ENCODE measurements around the gene ZNF410.
"Not testable (repeated sequence)": the region's sequence is repeated elsewhere in the genome, so short reads cannot be mapped to it uniquely, and the experiment has no call there.

The ZNF410 gene, protein sequence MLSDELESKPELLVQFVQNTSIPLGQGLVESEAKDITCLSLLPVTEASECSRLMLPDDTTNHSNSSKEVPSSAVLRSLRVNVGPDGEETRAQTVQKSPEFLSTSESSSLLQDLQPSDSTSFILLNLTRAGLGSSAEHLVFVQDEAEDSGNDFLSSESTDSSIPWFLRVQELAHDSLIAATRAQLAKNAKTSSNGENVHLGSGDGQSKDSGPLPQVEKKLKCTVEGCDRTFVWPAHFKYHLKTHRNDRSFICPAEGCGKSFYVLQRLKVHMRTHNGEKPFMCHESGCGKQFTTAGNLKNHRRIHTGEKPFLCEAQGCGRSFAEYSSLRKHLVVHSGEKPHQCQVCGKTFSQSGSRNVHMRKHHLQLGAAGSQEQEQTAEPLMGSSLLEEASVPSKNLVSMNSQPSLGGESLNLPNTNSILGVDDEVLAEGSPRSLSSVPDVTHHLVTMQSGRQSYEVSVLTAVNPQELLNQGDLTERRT

DNA sequence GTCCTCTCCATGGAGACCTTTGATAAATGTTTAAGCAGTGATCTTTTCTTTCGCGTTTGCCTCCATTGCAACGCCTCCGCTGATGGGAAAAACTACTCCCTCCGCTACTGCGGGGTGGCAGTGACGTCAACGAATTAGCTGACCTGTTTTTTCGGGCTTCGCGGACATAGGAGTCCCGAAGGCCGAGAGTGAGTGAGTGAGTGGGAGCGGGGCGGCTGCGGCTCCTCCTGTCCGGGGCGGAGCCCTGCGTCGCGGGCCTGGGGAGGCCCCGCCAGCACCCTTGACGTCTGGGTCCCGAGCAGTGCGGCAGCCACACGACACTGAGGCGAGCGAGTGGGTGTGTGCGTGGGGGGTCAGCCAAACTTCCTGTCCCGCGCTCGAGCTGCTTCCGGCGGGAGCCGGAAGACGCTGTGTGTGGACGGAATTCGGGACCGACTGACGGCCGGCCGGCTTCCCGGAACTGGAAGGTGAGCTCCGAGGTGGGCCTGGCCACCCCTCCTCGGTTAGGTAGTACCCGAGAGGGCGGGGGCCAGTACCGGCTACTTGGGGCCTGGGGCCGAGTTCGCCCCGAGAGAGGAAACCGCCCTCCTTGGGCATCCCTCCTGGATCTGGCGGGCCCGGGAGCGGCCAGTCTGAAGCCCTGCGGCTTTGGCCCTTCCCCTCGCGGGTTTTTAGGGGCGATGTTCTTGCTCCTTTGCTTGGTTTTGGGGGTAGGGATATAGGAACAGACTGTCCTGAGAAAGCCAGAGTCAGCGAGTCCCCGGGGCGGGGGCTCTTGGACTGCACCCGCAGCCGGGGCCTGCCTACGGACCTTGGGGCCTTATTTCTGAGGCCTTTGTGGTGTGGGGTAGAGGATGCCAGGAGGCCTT, at the start of gene ZNF410:
Gene ZNF410, plus strand, starts transcription at position 411 of the 869 bp plus-strand sequence. CDS start 5,317 bp downstream, outside the sequence.
- peak; percentile 86 for DNase-seq (ENCODE audit: low read depth)

DNA sequence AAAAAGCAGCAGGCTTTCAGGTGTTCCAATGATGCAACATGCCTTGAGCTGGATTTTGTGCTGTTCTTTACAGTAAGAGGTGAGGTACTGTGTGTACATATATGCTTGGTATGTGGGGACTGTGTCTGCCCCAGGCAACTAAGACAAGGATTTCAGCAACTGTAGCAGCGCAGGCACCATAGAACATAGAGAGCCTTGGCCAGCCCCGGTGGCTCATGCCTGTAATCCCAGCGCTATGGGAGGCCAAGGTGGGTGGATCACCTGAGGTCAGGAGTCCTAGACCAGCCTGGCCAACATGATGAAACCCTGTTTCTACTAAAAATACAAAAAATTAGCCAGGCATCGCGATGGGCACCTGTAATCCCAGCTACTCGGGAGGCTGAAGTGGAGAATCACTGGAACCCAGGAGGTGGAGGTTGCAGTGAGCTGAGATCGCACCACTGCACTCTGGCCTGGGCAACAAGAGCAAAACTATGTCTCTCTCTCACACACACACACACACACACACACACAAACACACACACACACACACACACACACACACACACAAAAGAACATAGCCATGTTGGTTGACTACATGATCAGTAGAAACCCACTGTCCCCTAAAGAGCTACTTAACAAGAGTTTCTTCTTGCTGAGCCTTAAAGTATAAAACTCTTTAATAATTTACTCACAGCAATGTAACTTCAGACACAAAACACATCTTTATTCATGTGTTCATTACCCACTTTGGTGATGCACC, 48.2 kb upstream of the ZNF410 start:
- DNase-seq (ENCODE audit: low read depth), result not testable (repeated sequence)

DNA sequence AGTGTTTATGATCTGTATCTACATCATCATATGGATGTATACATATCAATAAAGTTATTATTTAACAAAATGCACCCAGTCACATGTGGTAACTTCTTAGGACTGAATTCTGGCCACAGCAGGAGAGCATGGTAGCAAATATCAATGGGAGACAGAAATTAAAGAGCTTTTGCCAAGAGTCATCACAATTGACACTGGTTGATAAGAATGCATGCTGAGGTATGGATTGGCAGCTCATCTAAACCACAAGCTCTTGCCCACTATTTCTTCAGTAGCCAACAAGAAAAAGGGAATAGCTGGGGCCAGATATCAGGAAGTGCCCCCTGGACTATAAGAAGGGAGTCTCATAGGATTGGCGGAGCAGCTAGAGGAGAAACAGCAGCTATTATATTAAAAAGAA, 44.5 kb upstream of the ZNF410 start:
- DNase-seq (ENCODE audit: low read depth), result no peak

DNA sequence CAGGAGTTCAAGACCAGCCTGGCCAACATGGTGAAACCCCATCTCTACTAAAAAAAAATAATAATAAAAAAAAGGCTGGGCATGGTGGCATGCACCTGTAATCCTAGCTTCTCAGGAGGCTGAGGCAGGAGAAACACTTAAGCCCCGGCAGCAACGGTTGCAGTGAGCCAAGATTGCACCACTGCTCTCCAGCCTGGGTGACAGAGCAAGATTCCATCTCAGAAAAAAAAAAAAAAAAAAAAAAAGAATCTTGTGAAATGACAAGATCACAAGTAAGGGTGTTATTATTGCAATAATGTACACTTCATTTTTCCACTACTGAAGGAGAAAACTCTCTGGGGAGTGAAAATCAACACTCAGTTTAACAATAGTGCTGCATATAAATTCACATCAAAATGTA, 43.8 kb upstream of the ZNF410 start:
- no peak for DNase-seq (ENCODE audit: low read depth)

DNA sequence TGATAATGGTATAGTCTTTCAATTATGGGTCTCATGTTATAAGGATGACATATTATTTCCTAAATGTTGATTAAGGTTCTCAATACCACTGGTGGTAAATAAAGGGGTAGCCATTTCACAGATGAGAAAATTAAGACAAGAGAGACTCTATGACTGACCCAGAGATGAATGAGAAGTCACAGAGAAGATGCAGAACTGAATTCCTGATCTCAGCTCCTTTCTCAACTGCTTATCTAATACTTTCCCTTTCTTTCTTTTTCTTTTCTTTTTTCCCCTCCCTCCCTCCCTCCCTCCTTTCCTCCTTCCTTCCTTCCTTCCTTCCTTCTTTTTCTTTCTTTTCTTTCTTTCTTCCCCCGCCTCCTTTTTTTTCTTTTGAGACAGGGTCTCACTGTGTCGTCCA, 43.4 kb upstream of the ZNF410 start:
- no peak for DNase-seq (ENCODE audit: low read depth)

DNA sequence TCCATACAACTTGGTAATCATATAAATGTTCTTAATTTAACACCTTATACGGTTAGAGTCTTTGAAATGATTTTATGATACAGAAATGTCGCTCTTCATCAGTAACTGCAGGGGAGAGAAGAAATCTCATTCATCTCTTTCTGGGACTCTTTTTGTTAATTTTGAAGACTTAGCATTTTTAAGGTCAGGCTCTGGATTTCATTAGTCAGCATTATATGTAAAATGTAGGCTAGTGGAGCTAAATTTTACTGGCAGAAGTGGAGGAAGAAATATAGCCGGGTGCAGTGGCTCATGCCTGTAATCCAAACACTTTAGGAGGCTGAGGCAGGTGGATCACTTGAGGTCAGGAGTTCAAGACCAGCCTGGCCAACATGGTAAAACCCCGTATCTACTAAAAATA, 39.7 kb upstream of the ZNF410 start:
- DNase-seq (ENCODE audit: low read depth), result no peak

DNA sequence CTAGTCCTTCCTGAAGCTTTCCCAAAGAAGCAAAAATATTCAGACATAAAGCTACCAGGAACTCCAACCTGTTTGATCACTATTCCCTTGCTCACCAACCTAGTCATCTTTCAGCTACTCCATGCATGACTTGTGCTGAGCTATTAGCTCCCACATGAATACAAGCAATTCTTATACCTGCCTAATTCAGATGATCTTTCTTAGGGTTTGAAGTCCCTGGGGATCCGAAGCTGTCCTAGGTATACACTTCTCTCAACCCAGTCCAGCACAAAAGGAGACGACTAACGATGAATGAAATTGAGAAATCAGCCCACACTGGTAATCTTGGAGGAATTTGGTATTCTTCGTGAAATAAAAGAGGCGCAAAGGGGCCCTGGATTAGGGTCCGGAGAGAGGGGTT, 35.7 kb upstream of the ZNF410 start:
- no peak for DNase-seq (ENCODE audit: low read depth)

DNA sequence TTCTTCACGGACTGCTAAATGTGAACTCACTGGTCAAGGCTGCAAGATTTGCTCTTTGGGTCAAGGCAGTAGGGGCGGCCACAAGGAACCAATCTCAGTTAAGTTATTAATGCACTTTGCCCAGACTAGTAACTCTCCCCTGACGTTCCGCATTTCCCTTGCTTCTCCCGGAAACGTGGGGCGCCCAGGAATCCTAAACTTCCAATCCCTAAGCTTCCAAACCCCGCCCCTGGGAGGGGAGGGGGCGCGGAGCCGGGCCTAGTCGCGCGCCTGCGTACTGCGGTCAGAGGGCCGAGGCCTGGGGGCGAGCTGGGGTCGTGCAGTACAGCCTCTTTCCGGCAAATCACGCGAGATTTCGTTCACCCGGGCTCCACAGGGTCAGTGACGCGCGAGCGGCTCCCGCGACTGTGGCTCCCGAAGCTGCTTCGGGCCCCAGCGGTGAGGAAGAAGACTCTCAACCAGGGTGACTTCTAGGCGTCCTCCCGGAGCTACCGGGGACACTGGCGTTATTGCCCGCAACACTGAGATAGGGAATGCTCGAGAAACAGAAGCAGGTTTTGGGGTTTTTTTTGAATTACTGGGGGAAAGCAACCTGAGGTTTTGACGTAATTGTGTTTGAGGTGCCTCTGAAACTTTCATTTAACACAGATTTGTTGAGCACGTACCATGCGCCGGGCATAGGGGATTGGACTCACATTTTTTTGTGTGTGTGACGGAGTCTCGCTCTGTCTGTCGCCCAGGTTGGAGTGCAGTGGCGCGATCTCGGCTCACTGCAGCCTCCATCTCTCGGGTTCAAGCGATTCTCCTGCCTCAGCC, 34.9 kb upstream of the ZNF410 start, which contains the start of gene PTGR2:
Gene PTGR2, plus strand, starts transcription at position 265 of the 816 bp plus-strand sequence. CDS start 7,032 bp downstream, outside the sequence.
- DNase-seq (ENCODE audit: low read depth), result peak; percentile 77

DNA sequence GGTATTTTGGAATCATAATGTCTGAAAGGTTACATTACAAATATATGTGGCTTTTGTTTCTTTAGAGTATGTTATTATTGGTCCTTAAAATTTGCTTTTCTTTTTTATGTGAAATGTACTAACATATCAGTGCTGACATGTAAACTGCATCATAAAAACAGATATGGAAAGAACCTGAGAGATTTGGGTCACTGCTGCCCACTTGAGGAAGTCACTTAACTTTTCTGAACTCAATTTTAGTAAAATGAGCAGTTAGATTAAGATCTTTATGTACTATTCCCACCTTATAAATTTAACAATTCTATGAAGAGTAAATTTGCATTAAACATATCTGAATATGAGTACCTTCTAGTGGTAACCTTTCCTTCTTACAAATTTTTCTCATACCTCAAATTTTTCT, 27.5 kb upstream of the ZNF410 start:
- DNase-seq (ENCODE audit: low read depth), result no peak

DNA sequence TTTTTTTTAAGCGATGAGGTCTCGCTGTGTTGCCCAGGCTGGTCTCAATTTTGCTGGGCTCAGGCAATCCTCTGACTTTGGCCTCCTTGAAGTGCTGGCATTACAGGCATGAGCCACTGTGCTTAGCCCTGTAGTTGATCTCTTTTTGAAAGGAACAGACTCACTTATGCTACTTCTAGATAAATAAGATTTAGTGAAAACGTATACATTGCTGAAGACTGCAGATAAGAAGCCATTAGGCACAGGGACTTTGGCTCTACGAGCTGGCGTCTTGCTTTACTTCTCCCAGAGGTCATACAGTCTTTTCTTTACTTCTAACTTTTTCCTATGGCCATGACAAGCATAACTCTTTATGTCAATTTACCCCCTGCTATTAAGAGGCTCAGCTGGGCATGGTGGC, 25.6 kb upstream of the ZNF410 start:
- DNase-seq (ENCODE audit: low read depth), result no peak

DNA sequence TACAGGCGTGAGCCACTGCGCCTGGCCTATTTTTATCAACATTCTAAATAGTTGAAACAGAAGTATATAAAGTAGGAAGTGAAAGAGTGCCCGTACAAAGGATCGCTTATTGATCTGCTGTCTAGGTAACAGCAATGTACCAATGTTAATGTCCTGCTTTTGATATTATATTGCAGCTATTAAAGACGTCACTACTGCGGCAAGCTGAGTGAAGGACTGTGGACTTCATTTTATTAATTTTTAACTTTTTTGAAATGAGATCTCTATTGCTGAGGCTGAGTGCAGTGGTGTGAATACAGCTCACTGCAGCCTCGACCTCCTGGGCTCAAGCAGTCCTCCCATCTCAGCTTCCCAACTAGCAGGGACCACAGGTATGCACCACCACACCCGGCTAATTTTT, 24.2 kb upstream of the ZNF410 start:
- no peak for DNase-seq (ENCODE audit: low read depth)

DNA sequence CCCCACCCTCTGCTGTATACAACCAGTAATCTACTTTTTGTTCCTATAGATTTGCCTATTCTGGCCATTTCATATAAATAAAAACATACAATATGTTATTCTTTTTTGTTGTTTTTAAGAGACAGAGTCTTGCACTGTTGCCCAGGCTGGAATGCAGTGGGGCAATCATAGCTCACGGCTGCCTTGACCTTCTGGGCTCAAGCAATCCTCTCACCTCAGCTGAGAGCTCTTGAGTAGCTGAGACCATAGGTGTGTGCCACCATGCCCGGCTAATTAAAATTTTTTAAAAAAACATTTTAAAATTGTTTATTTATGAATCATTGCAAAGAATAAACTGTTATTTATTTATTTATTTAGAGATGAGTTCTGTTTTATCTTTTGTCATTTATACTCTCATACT, 23.4 kb upstream of the ZNF410 start:
- DNase-seq (ENCODE audit: low read depth), result no peak

DNA sequence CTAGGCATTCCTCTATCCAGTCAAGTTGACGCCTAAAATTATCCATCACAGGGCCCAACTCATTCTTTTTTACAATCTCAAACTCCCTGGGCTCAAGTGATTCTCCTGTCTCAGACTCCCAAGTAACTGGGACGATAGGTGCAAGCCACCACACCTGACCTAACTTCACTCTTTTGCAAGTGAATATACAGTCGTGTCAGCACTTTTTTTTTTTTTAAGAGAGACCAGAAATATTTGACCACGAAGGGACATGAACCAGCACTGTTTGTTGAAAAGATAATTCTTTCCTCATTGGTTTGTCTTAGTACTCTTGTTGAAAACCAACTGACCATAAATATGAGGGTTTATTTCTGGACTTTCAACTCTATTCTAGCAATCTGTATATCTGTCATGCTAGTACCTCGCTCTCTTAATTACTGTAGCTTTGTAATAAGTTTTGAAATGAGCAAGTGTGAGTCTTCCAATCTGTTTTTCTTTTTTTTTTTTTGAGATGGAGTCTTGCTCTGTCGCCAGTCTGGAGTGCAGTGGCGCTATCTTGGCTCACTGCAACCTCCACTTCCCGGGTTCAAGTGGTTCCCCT, 21.0 kb upstream of the ZNF410 start:
- no peak for DNase-seq (ENCODE audit: low read depth)

DNA sequence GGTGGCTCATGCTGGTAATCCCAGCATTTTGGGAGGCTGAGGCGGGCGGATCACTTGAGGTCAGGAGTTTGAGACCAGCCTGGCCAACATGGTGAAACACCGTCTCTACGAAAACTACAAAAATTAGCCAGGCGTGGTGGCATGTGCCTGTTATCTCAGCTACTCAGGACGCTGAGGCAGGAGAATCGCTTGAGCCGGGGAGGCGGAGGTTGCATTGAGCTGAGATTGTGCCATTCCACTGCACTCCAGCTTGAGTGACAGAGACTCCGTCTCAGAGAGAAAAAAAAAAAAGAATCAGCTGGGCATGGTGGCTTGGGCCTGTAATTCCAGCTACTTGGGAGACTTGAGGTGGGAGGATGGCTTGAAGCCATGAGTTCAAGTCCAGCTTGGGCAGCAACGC, 16.9 kb upstream of the ZNF410 start:
- DNase-seq (ENCODE audit: low read depth), result not testable (repeated sequence)

DNA sequence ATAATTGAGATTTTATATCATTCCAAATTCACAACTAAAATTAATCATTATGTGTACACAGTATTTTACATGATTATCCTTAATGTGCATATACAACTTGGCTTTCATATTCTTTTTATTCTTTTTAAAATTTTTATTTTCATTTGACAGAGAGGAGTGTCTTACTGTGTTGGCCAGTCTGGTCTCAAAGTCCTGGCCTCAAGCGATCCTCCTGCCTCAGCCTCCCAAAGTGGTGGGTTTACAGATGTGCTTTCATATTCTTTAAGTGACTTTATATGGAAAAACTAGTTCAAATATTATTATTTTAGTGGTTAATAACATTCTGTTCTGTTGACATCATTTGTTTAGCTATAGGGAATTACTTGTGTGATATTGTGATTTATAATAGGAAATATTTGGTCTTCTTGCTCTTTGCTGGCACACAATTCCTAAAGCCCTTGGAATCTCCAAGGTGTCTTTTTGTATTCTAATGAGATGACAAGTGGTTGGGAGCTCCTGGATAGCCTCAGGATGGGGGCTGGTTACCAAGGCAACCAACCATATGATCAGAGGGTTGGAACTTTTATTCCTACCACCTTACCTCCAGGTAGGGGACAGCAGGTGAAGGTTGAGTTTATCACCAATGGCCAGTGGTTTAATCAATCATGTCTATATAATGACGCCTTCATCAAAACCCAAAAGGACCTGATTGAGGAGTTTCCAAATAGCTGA, 16.0 kb upstream of the ZNF410 start:
- no peak for DNase-seq (ENCODE audit: low read depth)

DNA sequence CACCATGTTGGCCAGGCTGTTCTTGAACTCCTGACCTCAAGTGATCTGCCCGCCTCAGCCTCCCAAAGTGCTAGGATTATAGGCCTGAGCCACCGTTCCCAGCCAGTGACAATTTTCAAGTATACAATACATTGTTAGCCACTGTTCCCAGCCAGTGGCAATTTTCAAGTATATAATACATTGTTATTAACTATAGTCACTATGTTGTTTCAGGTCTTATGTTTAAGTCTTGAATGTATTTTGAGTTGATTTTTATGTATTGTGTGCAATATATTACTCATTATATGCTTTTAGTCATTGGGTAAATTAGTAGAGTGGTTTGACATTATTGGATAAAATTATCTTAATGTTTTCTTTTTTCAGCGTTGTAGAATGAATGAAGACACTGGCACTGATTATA, 13.0 kb upstream of the ZNF410 start:
- DNase-seq (ENCODE audit: low read depth), result no peak

DNA sequence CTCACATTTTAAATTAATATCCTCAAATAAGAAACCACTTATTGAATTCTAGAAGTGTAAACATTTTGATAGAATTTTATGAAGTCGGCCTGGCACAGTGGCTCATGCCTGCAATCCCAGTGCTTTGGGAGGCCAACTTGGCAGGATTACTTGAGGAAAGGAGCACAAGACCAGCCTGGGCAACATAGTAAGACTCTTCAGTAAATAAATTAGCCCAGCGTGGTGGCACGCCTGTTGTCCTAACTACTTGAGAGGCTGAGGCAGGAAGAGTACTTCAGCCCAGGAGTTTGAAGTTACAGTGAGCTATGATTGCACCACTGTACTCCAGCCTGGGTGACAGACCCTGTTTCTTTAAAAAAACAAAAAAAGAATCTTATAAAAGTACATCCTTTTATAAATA, 8.9 kb upstream of the ZNF410 start:
- DNase-seq (ENCODE audit: low read depth), result no peak

DNA sequence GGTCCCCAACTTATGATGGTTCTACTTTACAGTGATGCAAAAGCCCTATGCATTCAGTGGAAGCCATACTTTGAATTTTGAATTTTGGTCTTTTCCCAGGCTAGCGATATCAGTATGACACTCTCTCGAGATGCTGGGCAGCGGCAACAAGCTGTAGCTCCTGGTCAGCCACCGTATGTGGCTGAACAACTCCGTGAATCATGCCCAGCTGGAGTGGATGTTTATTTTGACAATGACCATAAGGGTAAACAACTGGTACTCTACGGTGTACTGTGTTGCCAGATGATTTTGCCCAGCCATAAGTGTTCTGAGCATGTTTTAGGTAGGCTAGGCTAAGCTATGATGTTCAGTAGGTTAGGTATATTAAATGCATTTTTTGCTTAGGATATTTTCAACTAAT, 8.2 kb upstream of the ZNF410 start:
- DNase-seq (ENCODE audit: low read depth), result no peak

DNA sequence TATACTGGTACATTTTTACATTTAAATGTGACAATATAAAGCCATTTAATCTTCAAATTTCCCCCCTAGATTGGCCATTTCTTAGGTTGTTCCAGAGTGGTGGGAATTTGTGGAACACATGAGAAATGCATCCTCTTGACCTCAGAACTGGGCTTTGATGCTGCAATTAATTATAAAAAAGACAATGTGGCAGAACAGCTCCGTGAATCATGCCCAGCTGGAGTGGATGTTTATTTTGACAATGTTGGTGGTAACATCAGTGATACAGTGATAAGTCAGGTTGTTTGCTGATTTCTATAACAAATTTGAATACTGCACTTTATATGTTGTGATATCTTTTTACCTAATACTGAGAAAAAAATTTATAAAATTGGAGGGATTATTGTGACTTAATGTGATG, 7.6 kb upstream of the ZNF410 start:
- DNase-seq (ENCODE audit: low read depth), result no peak

DNA sequence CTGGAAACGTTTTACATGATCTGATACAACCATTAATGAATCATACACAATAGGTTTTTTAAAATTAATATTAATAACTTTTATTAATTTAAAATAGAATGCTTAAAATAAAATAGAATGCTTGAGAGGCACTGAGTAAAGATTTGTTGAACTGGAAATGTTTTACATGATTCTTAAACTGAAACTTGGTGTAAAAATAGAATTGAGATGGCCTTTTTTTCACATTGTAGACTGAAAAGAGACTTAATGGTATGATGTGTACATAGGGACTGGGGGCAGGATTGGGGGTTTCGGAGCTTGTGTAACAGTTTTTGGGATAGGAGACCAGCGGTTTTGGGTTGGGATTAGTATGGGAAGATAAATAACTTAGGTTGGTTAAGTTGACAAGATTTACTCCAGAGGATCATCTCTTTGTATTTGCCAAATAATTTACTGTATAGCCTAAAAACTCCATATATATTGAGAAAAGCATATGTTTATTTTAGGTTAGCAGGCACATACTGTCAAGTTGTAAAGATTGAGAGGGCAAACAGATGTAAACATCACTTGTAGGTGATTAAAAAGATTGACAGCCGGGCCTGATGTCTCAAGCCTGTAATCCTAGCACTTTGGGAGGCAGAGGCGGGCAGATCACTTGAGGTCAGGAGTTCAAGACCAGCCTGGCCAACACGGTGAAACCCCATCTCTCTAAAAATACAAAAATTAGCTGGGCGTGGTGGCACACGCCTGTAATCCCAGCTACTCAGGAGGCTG, 2.0 kb upstream of the ZNF410 start:
- no peak for DNase-seq (ENCODE audit: low read depth)
